ENCODE results near the gene RNF44.
A peak's percentile ranks its signal among the peaks of the same experiment; 100 is the strongest.
"Not testable (repeated sequence)": the region's sequence is repeated elsewhere in the genome, so short reads cannot be mapped to it uniquely, and the experiment has no call there.

Gene RNF44

GRCh38 chr5:176552332-176552869 is 15.2 kb upstream of the RNF44 start:
- no peak for DNase-seq (ENCODE audit: low read depth in 2 of 2)

DNA sequence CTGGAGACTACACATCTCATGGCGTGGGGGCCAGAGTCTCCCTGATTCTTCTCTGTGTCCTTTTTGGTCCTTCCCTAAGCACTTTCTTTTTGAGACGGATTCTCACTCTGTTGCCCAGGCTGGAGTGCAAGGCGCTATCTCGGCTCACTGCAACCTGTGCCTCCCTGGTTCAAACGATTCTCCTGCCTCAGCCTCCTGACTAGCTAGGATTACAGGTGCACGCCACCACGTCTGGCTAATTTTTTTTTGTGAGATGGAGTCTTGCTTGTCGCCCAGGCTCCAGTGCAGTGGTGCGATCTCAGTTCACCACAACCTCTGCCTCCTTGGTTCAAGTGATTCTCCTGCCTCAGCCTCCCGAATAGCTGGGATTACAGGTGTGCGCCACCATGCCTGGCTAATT is 13.7 kb upstream of the RNF44 start:
- DNase-seq (ENCODE audit: low read depth in 2 of 2), result not testable (repeated sequence)

GRCh38 chr5:176550275-176550831 is 13.2 kb upstream of the RNF44 start:
- no peak for DNase-seq (ENCODE audit: low read depth in 2 of 2)

GRCh38 chr5:176549871-176550270 is 12.7 kb upstream of the RNF44 start:
- DNase-seq (ENCODE audit: low read depth in 2 of 2), result no peak

- DNase-seq (ENCODE audit: low read depth in 2 of 2), result no peak
These were observed 11.8 kb upstream of the RNF44 start, which contains the start of gene CDHR2 for GRCh38 chr5:176548967-176549444. CDHR2 (plus strand) TSS chr5:176549342; CDS start chr5:176565353, 16,011 bp downstream.

DNA sequence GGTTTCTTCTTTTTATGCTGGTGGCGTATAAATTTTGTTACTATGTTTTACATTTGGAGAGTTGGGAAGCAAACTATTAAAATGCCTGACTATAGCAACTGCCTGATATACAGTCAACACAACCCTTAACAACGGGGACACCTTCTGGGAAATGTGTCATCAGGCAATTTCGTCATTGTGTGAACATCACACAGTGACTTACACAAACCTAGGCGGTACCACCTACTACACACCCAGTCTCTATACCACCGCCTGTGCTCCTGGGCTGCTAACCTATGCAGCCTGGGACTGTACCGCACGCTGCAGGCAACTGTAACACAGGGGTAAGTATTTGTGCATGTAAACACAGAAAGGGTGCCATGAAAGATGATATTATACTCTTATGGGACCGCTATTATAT is 10.6 kb upstream of the RNF44 start:
- DNase-seq (ENCODE audit: low read depth in 2 of 2), result no peak

DNA sequence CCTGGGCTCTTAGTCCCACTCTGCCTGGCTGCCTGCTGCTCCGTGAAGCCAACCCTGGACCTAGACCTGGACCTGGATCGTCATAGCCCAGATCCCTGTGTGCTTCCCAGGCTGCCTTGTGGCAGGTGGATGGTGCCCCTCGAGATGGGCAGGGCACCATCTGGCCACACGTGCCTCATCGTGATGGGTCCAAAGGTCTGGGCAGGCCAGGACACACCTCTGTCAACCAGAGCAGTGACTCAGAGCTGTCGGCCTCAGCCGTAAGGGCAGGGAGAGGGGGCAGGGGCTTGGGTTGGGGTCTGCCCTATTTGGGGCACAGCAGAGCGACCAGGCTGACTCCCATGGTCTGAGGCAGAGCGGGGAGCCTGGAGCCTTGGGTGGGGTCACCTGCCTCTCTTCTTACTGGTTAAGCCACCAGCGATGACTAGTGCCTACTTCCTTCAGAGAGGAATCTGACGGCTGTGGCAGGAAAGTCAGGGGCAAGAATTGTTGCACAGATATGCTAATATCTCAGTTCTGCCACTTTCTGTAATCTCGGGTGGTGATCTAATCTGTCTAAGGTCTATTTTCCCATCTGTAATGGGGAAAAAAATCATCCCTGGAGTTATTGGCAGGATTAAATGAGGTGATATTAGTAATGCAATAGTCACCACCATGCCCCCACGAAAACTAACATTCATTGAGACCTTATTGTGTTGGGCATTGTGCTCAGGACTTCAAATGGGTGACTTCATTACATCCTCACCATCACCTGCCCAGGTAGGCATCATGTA is 8.7 kb upstream of the RNF44 start:
- no peak for DNase-seq (ENCODE audit: low read depth in 2 of 2)

- DNase-seq (ENCODE audit: low read depth in 2 of 2), result no peak
These were observed 8.2 kb upstream of the RNF44 start for GRCh38 chr5:176545388-176545736.

DNA sequence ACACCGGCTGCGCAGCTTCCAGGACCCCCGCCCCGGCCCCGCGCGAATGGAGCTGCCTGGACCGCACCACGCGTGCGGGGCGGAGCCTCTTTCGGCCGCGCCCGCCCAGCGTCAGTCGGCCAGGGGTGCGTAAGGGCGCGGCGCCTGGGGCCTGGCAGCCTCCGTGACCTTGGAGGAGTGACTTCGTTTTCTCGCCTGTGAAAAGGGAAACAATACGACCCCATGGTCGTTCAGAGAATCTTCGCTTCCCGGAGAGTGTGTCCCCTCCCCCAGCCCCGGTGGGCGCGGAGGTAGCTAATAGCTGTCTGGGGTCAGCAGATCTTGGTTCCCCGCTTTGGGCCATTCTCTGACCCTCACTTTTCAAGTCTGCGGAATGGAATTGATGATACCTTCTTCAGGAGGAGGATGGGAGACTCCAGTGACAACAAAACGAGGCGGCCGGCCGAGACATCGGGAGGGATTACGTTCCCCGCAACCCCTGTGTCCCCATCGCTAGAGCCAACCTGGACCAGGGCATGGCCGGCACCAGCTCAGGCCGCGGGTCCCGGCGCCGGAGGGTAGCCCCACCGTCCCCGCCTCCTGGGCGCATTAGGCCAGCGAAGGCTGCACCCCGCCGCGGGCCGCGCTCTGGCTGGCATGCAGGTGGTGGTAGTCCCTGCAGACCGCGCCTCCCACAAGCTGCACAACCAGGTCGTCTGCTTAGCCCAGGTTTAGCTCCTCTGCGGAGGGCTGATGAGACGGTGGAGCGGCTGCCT is 6.4 kb upstream of the RNF44 start:
- no peak for DNase-seq (ENCODE audit: low read depth in 2 of 2)

GRCh38 chr5:176542596-176543427 is 5.6 kb upstream of the RNF44 start:
- DNase-seq (ENCODE audit: low read depth in 2 of 2), result no peak

DNA sequence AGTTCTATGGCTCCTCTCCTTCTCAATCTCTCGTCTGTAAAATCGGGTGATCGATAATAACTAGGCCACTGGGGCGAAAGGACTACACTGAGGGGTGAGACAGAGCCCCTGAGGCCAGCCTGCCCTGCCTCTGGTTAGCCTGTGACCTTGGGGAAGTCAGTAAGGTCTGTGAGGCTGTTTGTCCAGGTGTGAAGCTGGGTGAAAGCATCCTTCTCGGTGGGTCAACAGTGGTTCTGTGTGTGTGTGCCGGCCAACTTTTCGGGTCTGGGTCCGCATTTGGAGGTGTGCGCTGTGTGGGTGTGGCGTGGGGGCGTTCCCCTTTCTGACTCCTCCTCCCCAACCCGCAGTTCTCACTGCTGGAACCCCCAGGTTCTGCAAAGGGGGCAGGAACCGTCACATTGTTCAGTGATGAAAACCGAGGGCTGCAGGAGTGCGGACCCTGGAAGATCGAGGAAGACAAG is 5.0 kb upstream of the RNF44 start:
- no peak for DNase-seq (ENCODE audit: low read depth in 2 of 2)

DNA sequence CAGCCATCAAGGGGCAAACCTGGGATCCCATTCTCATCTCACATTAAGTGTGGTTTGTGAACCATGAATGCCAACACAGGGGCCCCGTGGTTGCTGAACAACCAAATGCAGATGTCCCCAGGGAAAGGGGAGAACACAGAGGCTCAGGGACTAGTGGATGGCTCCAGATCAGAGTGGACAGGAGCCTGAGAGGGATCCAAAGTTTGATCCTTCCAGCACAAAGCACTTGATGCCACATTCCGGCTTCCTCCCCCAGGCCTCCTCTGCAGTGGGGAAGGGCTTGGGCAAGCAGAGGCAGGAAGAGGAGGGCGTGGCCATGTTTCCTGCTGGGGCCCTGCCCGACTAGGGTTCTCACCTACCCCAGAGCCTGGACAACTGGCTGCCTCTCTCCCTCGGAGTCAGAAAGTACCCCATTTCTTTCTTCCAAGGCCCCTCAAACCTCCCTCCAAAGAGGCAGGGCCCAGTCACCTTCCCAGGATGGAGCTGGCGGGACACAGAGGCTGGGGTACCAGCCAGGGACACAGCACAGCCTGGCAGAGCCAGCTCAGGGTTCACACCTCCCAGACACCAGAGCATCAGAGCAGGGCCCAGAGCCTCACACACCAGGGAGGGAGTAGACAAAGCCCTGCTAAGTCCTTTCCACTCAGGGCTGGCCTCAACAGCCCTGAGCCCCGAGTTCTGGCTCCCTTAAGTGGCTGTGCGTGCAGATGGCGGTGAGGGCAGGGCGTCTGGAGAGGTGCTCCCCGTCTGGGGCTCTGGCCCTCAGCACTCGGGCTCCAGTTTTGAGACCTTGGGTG is 4.3 kb upstream of the RNF44 start:
- no peak for DNase-seq (ENCODE audit: low read depth in 2 of 2)

- DNase-seq (ENCODE audit: low read depth in 2 of 2), result no peak
These were observed 3.7 kb upstream of the RNF44 start for GRCh38 chr5:176540956-176541337.

DNA sequence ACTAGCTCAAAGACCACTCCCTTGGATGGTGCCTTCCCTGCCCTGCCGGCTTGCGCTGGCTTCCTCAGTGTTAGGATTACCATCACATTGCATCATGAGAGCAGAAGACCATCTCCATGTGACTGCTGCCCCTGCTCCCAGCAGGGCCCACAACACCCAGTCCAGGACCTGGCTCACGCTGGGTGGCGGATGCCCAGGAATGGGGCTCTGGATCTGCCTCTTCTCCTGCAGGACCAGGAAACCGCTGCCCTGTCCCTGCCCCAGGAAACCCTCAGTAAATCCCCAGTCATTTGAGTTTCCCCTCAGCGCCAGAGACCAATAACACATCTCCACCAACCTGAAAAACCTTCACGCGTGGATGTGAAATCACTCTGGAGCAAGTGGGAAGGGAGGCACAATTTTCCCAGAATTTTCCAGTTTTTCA is 3.3 kb upstream of the RNF44 start:
- no peak for DNase-seq (ENCODE audit: low read depth in 2 of 2)

DNA sequence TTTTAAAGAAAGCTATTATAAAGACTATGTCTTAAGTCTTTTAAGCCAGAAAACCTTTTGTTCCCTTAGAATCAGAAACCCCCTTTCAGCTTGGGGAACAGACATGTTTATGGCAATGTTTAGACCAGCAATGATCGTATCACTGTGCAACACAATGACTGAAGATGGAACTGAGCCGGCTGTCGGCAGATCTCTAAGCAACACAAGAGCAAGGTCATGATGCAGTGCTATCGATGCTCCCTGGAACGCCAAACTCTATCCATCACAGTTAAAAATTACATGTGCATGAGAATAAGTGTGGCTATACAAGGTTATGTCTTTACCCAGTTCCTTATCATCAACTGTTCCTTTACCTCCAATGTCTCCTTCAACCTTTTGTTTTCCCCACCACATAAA is 1.8 kb upstream of the RNF44 start:
- no peak for DNase-seq (ENCODE audit: low read depth in 2 of 2)

DNA sequence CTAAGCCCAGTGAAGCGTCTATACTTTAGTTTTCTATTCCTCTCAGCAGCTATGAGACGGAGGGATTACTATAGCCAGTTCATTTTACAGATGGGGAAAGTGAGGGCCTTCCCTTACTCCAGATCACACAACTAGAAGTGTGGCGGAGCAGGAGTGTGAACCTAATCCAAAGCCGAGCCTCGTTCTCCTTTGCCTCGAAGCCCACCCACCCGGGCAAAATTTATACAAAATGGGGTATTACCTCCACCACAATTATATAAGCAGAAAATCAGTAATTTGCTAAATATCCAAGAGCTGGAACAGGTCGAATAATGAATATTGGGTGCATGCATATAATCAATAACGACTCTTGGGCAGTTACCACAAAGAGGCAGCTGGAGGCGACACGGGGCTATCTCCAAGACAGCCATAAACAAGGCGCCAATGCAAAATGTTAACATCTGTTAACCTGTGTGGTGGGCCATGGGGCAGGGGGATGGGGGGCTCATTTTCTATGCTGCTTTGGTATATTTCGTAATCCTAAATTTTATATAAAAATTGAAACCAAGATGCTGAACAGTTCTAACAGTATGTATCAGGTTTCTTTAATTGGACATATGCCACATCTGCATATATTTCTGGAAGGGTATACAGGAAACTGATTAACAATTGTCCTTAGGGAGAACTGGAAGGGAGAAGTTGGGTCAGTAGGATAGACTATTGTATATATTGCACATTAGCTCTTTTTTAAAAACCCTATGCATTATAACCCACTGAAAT is 1.2 kb upstream of the RNF44 start:
- no peak for DNase-seq (ENCODE audit: low read depth in 2 of 2)

- peak; percentile 94 to 98 for DNase-seq (ENCODE audit: low read depth in 2 of 2)
These were observed 490 bp upstream of the RNF44 start for GRCh38 chr5:176537554-176538229.

GRCh38 chr5:176536132-176536901 is 885 bp downstream of the RNF44 start:
- peak; percentile 63 to 67 for DNase-seq (ENCODE audit: low read depth in 2 of 2)
